ENCODE data around the gene SELENOO.

Gene SELENOO

GRCh38 chr22:50188356-50188755, 12.5 kb upstream of the SELENOO start:
- H3K27me3 ChIP-seq (ENCODE audit: control insufficient read depth, insufficient read depth, low read length) = no peaks in the 10 kb centered on the region
- H3K9ac ChIP-seq (ENCODE audit: low read length) = no peak overlapping the region

GRCh38 chr22:50189184-50189848, 11.5 kb upstream of the SELENOO start:
- H3K9ac ChIP-seq (ENCODE audit: low read length) = no peak overlapping the region

More at GRCh38 chr22:50188356-50188755, 12.5 kb upstream of the SELENOO start:
- Histone ChIP-seq H3K9me3 (ENCODE audit: control insufficient read depth, insufficient read depth, low read depth, low read length) (no peaks in the 10 kb centered on the region), H3K36me3 (ENCODE audit: control insufficient read depth, insufficient read depth, low read length) (peaks cover 2% of the 10 kb centered on the region), H3K4me3 (ENCODE audit: low read depth, low read length) (no peak overlapping the region), H3K4me1 (ENCODE audit: control insufficient read depth, insufficient read depth, low read length) (peaks cover 24% of the 10 kb centered on the region; the same call in 1 of the 2 replicates), H3K27ac (ENCODE audit: low read depth, low read length) (no peak overlapping the region)

GRCh38 chr22:50189849-50190181, 11.0 kb upstream of the SELENOO start:
- no peak overlapping the region for H3K27ac ChIP-seq (ENCODE audit: low read depth, low read length)
- peak overlapping the region; percentile 58; the same call in 1 of the 2 replicates for H3K4me3 ChIP-seq (ENCODE audit: low read depth, low read length)
- no peaks in the 10 kb centered on the region for H3K9me3 ChIP-seq (ENCODE audit: control insufficient read depth, insufficient read depth, low read depth, low read length)
- peaks cover 14% of the 10 kb centered on the region; the same call in 1 of the 2 replicates for H3K4me1 ChIP-seq (ENCODE audit: control insufficient read depth, insufficient read depth, low read length)
- H3K27me3 ChIP-seq (ENCODE audit: control insufficient read depth, insufficient read depth, low read length) = no peaks in the 10 kb centered on the region
- no peak overlapping the region for H3K9ac ChIP-seq (ENCODE audit: low read length)
- H3K36me3 ChIP-seq (ENCODE audit: control insufficient read depth, insufficient read depth, low read length) = peaks cover 17% of the 10 kb centered on the region

More at GRCh38 chr22:50189184-50189848, 11.5 kb upstream of the SELENOO start:
- no peaks in the 10 kb centered on the region for H3K9me3 ChIP-seq (ENCODE audit: control insufficient read depth, insufficient read depth, low read depth, low read length)
- no peak overlapping the region for H3K27ac ChIP-seq (ENCODE audit: low read depth, low read length)
- H3K27me3 ChIP-seq (ENCODE audit: control insufficient read depth, insufficient read depth, low read length) = no peaks in the 10 kb centered on the region
- peaks cover 18% of the 10 kb centered on the region; the same call in 1 of the 2 replicates for H3K4me1 ChIP-seq (ENCODE audit: control insufficient read depth, insufficient read depth, low read length)
- H3K4me3 ChIP-seq (ENCODE audit: low read depth, low read length) = no peak overlapping the region
- peaks cover 12% of the 10 kb centered on the region for H3K36me3 ChIP-seq (ENCODE audit: control insufficient read depth, insufficient read depth, low read length)

- H3K27ac ChIP-seq (ENCODE audit: low read depth, low read length) = peak overlapping the region; percentile 34; the same call in 1 of the 2 replicates
- peaks cover 22% of the 10 kb centered on the region for H3K36me3 ChIP-seq (ENCODE audit: control insufficient read depth, insufficient read depth, low read length)
- peak overlapping the region; percentile 67 for H3K9ac ChIP-seq (ENCODE audit: low read length)
- H3K27me3 ChIP-seq (ENCODE audit: control insufficient read depth, insufficient read depth, low read length) = no peaks in the 10 kb centered on the region
- H3K9me3 ChIP-seq (ENCODE audit: control insufficient read depth, insufficient read depth, low read depth, low read length) = no peaks in the 10 kb centered on the region
- H3K4me3 ChIP-seq (ENCODE audit: low read depth, low read length) = peak overlapping the region; percentile 58
- H3K4me1 ChIP-seq (ENCODE audit: control insufficient read depth, insufficient read depth, low read length) = peaks cover 12% of the 10 kb centered on the region; the same call in 1 of the 2 replicates
These were observed 10.4 kb upstream of the SELENOO start for GRCh38 chr22:50190182-50190940.

GRCh38 chr22:50190941-50191741, 9.7 kb upstream of the SELENOO start:
- peak overlapping the region; percentile 34; the same call in 1 of the 2 replicates for H3K27ac ChIP-seq (ENCODE audit: low read depth, low read length)
- peak overlapping the region; percentile 58; the same call in 1 of the 2 replicates for H3K4me3 ChIP-seq (ENCODE audit: low read depth, low read length)

GRCh38 chr22:50192436-50193204, 8.2 kb upstream of the SELENOO start:
- H3K9me3 ChIP-seq (ENCODE audit: control insufficient read depth, insufficient read depth, low read depth, low read length) = no peaks in the 10 kb centered on the region
- H3K36me3 ChIP-seq (ENCODE audit: control insufficient read depth, insufficient read depth, low read length) = peaks cover 39% of the 10 kb centered on the region
- peaks cover 11% of the 10 kb centered on the region; the same call in 1 of the 2 replicates for H3K4me1 ChIP-seq (ENCODE audit: control insufficient read depth, insufficient read depth, low read length)
- H3K9ac ChIP-seq (ENCODE audit: low read length) = no peak overlapping the region
- H3K4me3 ChIP-seq (ENCODE audit: low read depth, low read length) = no peak overlapping the region
- no peaks in the 10 kb centered on the region for H3K27me3 ChIP-seq (ENCODE audit: control insufficient read depth, insufficient read depth, low read length)
- H3K27ac ChIP-seq (ENCODE audit: low read depth, low read length) = no peak overlapping the region

More at GRCh38 chr22:50190941-50191741, 9.7 kb upstream of the SELENOO start:
- Histone ChIP-seq H3K9me3 (ENCODE audit: control insufficient read depth, insufficient read depth, low read depth, low read length) (no peaks in the 10 kb centered on the region), H3K4me1 (ENCODE audit: control insufficient read depth, insufficient read depth, low read length) (peaks cover 11% of the 10 kb centered on the region; the same call in 1 of the 2 replicates), H3K27me3 (ENCODE audit: control insufficient read depth, insufficient read depth, low read length) (no peaks in the 10 kb centered on the region), H3K36me3 (ENCODE audit: control insufficient read depth, insufficient read depth, low read length) (peaks cover 26% of the 10 kb centered on the region), H3K9ac (ENCODE audit: low read length) (peak overlapping the region; percentile 67)

GRCh38 chr22:50193621-50194020, 7.2 kb upstream of the SELENOO start:
- Histone ChIP-seq H3K4me1 (ENCODE audit: control insufficient read depth, insufficient read depth, low read length) (peaks cover 11% of the 10 kb centered on the region; the same call in 1 of the 2 replicates), H3K4me3 (ENCODE audit: low read depth, low read length) (no peak overlapping the region), H3K9me3 (ENCODE audit: control insufficient read depth, insufficient read depth, low read depth, low read length) (no peaks in the 10 kb centered on the region), H3K9ac (ENCODE audit: low read length) (no peak overlapping the region), H3K27ac (ENCODE audit: low read depth, low read length) (no peak overlapping the region), H3K27me3 (ENCODE audit: control insufficient read depth, insufficient read depth, low read length) (no peaks in the 10 kb centered on the region), H3K36me3 (ENCODE audit: control insufficient read depth, insufficient read depth, low read length) (peaks cover 42% of the 10 kb centered on the region)

- Histone ChIP-seq H3K36me3 (ENCODE audit: control insufficient read depth, insufficient read depth, low read length) (peaks cover 42% of the 10 kb centered on the region), H3K4me3 (ENCODE audit: low read depth, low read length) (no peak overlapping the region), H3K4me1 (ENCODE audit: control insufficient read depth, insufficient read depth, low read length) (peaks cover 12% of the 10 kb centered on the region; the same call in 1 of the 2 replicates), H3K27ac (ENCODE audit: low read depth, low read length) (no peak overlapping the region), H3K27me3 (ENCODE audit: control insufficient read depth, insufficient read depth, low read length) (no peaks in the 10 kb centered on the region), H3K9ac (ENCODE audit: low read length) (no peak overlapping the region), H3K9me3 (ENCODE audit: control insufficient read depth, insufficient read depth, low read depth, low read length) (no peaks in the 10 kb centered on the region)
These were observed 6.6 kb upstream of the SELENOO start for GRCh38 chr22:50194037-50194805.

GRCh38 chr22:50196256-50196655, 4.6 kb upstream of the SELENOO start:
- Histone ChIP-seq H3K36me3 (ENCODE audit: control insufficient read depth, insufficient read depth, low read length) (peaks cover 42% of the 10 kb centered on the region), H3K9me3 (ENCODE audit: control insufficient read depth, insufficient read depth, low read depth, low read length) (no peaks in the 10 kb centered on the region), H3K27me3 (ENCODE audit: control insufficient read depth, insufficient read depth, low read length) (no peaks in the 10 kb centered on the region), H3K4me1 (ENCODE audit: control insufficient read depth, insufficient read depth, low read length) (peaks cover 9% of the 10 kb centered on the region; the same call in 1 of the 2 replicates), H3K27ac (ENCODE audit: low read depth, low read length) (no peak overlapping the region), H3K9ac (ENCODE audit: low read length) (no peak overlapping the region), H3K4me3 (ENCODE audit: low read depth, low read length) (no peak overlapping the region)

All from HUES6 (cell line).